ENCODE results near the gene HLA-DOB.

HLA-DOB gene

GRCh38 chr6:32857156-32857891 lies 40.5 kb upstream of the HLA-DOB start:
- no peak for TF ChIP-seq CTCF (IDR thresholded peaks at IDR 0.05; ENCODE audit: low read depth, low read length)
- Histone ChIP-seq H3K9me3 (no peaks in the 10 kb centered on the region), H3K36me3 (no peaks in the 10 kb centered on the region), H3K27me3 (peaks cover 99% of the 10 kb centered on the region), H3K4me3 (ENCODE audit: low read depth, low read length) (no peak overlapping the region), H3K4me1 (no peaks in the 10 kb centered on the region; the same call in 1 of the 2 replicates)
- no peak for DNase-seq

- H3K4me1 ChIP-seq, result no peaks in the 10 kb centered on the region
- no peak for DNase-seq
- TF ChIP-seq CTCF (IDR thresholded peaks at IDR 0.05; ENCODE audit: low read depth, low read length), result no peak
- H3K4me3 ChIP-seq (ENCODE audit: low read depth, low read length), result no peak overlapping the region
- H3K9me3 ChIP-seq, result no peaks in the 10 kb centered on the region
- H3K27me3 ChIP-seq, result peaks cover 100% of the 10 kb centered on the region
- no peaks in the 10 kb centered on the region for H3K36me3 ChIP-seq
These were observed 38.8 kb upstream of the HLA-DOB start for GRCh38 chr6:32855467-32856174.

- no peak for TF ChIP-seq CTCF (IDR thresholded peaks at IDR 0.05; ENCODE audit: low read depth, low read length)
- H3K27me3 ChIP-seq, result peaks cover 100% of the 10 kb centered on the region
- H3K9me3 ChIP-seq, result no peaks in the 10 kb centered on the region
- DNase-seq, result no peak
- no peaks in the 10 kb centered on the region for H3K36me3 ChIP-seq
- H3K4me3 ChIP-seq (ENCODE audit: low read depth, low read length), result peak overlapping the region; percentile 63
- H3K4me1 ChIP-seq, result no peaks in the 10 kb centered on the region
These were observed 37.8 kb upstream of the HLA-DOB start for GRCh38 chr6:32854376-32855178.

GRCh38 chr6:32853541-32854375 lies 37.0 kb upstream of the HLA-DOB start, which contains the start of the genes PSMB9 and TAP1:
Gene PSMB9 (plus strand): TSS chr6:32854192. CDS start chr6:32854230, 38 bp downstream.
Gene TAP1 (minus strand): TSS chr6:32853704. CDS start chr6:32853636, 68 bp downstream.
- peak; percentile 77 for TF ChIP-seq CTCF (IDR thresholded peaks at IDR 0.05; ENCODE audit: low read depth, low read length)
- peak; percentile 81 for DNase-seq
- Histone ChIP-seq H3K27me3 (peaks cover 96% of the 10 kb centered on the region), H3K9me3 (no peaks in the 10 kb centered on the region), H3K4me1 (no peaks in the 10 kb centered on the region), H3K4me3 (ENCODE audit: low read depth, low read length) (peak within 1 kb of the TSS; percentile 63), H3K36me3 (no peaks in the 10 kb centered on the region)

- H3K4me3 ChIP-seq (ENCODE audit: low read depth, low read length), result peak overlapping the region; percentile 63
- no peaks in the 10 kb centered on the region for H3K36me3 ChIP-seq
- H3K4me1 ChIP-seq, result no peaks in the 10 kb centered on the region
- peaks cover 96% of the 10 kb centered on the region for H3K27me3 ChIP-seq
- no peak for DNase-seq
- TF ChIP-seq CTCF (IDR thresholded peaks at IDR 0.05; ENCODE audit: low read depth, low read length), result no peak
- H3K9me3 ChIP-seq, result no peaks in the 10 kb centered on the region
These were observed 36.2 kb upstream of the HLA-DOB start for GRCh38 chr6:32852844-32853540.
